Hepatocyte (in vitro differentiated cells): Measurements from ENCODE around the gene TRIM10.

ENCODE experiments used
- EZH2 ChIP-seq: fragments of 200-600 bp; sonication (generic); IDR thresholded peaks from 2 replicates; pipeline ENCODE4 v1.6.1; 2016; ENCODE audit warnings: antibody characterized with exemption, mild to moderate bottlenecking, borderline replicate concordance
- EZH2phosphoT487 ChIP-seq: fragments of 200-600 bp; sonication (generic); IDR thresholded peaks from one replicate; pipeline ENCODE4 v1.6.1; 2018; ENCODE audit warnings: antibody characterized with exemption, mild to moderate bottlenecking, low read depth, moderate library complexity; ENCODE audit not compliant: unreplicated experiment, severe bottlenecking
- TF ChIP-seq, protein P1 (sequence below): fragments of 200-600 bp; sonication (generic); IDR thresholded peaks from 2 replicates; pipeline ENCODE4 v1.5.1; 2016; ENCODE audit warnings: antibody characterized with exemption, mild to moderate bottlenecking; ENCODE audit not compliant: poor library complexity

DNA sequence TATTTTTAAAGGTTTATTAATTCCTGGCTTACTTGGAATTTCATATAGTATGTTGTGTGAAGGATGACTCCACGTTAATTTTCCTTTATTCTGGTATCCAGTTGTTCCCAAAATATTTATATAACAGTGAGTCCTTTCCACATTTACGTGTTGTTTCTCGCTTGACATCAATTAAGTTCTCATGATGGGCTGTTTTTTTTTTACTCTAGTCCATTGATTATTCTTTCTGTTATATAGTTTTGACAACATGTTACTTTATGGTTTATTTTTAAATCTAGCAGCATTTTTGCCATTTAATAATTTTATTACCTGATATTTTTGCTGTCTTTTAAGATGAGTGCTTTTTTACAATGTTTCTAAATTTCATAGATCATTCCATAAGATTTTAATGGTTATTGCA lies 18.3 kb downstream of the TRIM10 start:
- TF ChIP-seq, protein P1, sequence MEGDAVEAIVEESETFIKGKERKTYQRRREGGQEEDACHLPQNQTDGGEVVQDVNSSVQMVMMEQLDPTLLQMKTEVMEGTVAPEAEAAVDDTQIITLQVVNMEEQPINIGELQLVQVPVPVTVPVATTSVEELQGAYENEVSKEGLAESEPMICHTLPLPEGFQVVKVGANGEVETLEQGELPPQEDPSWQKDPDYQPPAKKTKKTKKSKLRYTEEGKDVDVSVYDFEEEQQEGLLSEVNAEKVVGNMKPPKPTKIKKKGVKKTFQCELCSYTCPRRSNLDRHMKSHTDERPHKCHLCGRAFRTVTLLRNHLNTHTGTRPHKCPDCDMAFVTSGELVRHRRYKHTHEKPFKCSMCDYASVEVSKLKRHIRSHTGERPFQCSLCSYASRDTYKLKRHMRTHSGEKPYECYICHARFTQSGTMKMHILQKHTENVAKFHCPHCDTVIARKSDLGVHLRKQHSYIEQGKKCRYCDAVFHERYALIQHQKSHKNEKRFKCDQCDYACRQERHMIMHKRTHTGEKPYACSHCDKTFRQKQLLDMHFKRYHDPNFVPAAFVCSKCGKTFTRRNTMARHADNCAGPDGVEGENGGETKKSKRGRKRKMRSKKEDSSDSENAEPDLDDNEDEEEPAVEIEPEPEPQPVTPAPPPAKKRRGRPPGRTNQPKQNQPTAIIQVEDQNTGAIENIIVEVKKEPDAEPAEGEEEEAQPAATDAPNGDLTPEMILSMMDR: no peak
- TF ChIP-seq EZH2 (no peak), EZH2phosphoT487 (no peak)
